GM03348 (cell line): ENCODE results near the gene KIFC3.
"Not testable (repeated sequence)": the region's sequence is repeated elsewhere in the genome, so short reads cannot be mapped to it uniquely, and the experiment has no call there.

Experiments
- DNase-seq: peaks from one replicate; pipeline ENCODE4 v3.0.0; 2012; ENCODE audit warnings: low spot score

The KIFC3 gene

GRCh38 chr16:57786632-57787518 lies 15.4 kb downstream of the KIFC3 start:
- DNase-seq: no peak

- no peak for DNase-seq
These were observed 16.4 kb downstream of the KIFC3 start for GRCh38 chr16:57785924-57786323.

GRCh38 chr16:57785385-57785784 lies 16.9 kb downstream of the KIFC3 start:
- DNase-seq: no peak

GRCh38 chr16:57784334-57784733 lies 18.0 kb downstream of the KIFC3 start:
- no peak for DNase-seq

GRCh38 chr16:57783883-57784282 lies 18.4 kb downstream of the KIFC3 start:
- DNase-seq: no peak

GRCh38 chr16:57783116-57783515 lies 19.2 kb downstream of the KIFC3 start:
- no peak for DNase-seq

GRCh38 chr16:57782607-57783055 lies 19.7 kb downstream of the KIFC3 start:
- DNase-seq: not testable (repeated sequence)

- peak; percentile 43 for DNase-seq
These were observed 20.3 kb downstream of the KIFC3 start for GRCh38 chr16:57781741-57782606.

GRCh38 chr16:57781349-57781740 lies 20.9 kb downstream of the KIFC3 start:
- DNase-seq: no peak

GRCh38 chr16:57779836-57780235 lies 22.5 kb downstream of the KIFC3 start:
- DNase-seq: not testable (repeated sequence)

GRCh38 chr16:57778658-57779057 lies 23.6 kb downstream of the KIFC3 start:
- DNase-seq: no peak

GRCh38 chr16:57775661-57776469 lies 26.4 kb downstream of the KIFC3 start:
- DNase-seq: no peak

- DNase-seq: no peak
These were observed 27.5 kb downstream of the KIFC3 start for GRCh38 chr16:57774705-57775285.

- no peak for DNase-seq
These were observed 28.5 kb downstream of the KIFC3 start for GRCh38 chr16:57773655-57774295.

- no peak for DNase-seq
These were observed 29.3 kb downstream of the KIFC3 start for GRCh38 chr16:57773019-57773418.

- DNase-seq: no peak
These were observed 31.0 kb downstream of the KIFC3 start for GRCh38 chr16:57771141-57771785.

- no peak for DNase-seq
These were observed 31.9 kb downstream of the KIFC3 start for GRCh38 chr16:57770361-57770760.

- no peak for DNase-seq
These were observed 32.6 kb downstream of the KIFC3 start for GRCh38 chr16:57769541-57770145.

- no peak for DNase-seq
These were observed 35.5 kb downstream of the KIFC3 start for GRCh38 chr16:57766714-57767348.
